SK-N-SH (cell line): ENCODE results near the gene PARD3B.

Experiments used
- CTCF ChIP-seq: fragments of 200-600 bp; sonication (generic); IDR thresholded peaks from 2 replicates; pipeline ENCODE4 v1.6.1; 2017; ENCODE audit warnings: antibody characterized with exemption, mild to moderate bottlenecking, moderate library complexity
- EP300 ChIP-seq, 2 experiments: IDR thresholded peaks; 2 replicates each; pipeline versions ENCODE4 v1.4.0 to v1.6.1; 2012; ENCODE audit warnings: borderline replicate concordance in 1 of 2, low read depth in 1 of 2, low read length in 1 of 2
- GABPA ChIP-seq: IDR thresholded peaks from 2 replicates; pipeline ENCODE4 v1.4.0; 2012; ENCODE audit warnings: low read depth, mild to moderate bottlenecking
- IRF3 ChIP-seq: fragments of 150-350 bp; IDR thresholded peaks from 2 replicates; pipeline ENCODE4 v1.6.1; 2016; ENCODE audit warnings: mild to moderate bottlenecking, low read depth, low read length
- MAX ChIP-seq: IDR thresholded peaks from 2 replicates; pipeline ENCODE4 v1.4.0; 2012; ENCODE audit warnings: low read depth
- PBX3 ChIP-seq: IDR thresholded peaks from 2 replicates; pipeline ENCODE4; 2012
- POLR2AphosphoS5 ChIP-seq: IDR thresholded peaks from 2 replicates; pipeline ENCODE4 v1.6.1; 2012; ENCODE audit warnings: low read depth, low read length
- TEAD4 ChIP-seq: IDR thresholded peaks from 2 replicates; pipeline ENCODE4 v1.4.0; 2012; ENCODE audit warnings: mild to moderate bottlenecking, borderline replicate concordance; ENCODE audit not compliant: insufficient read depth

GRCh38 chr2:204886713-204887112 is 341.4 kb downstream of the PARD3B start:
- TF ChIP-seq CTCF: no peak
- no peak for TF ChIP-seq EP300 (IDR thresholded peaks at IDR 0.05; ENCODE audit: borderline replicate concordance in 1 of 2, low read depth in 1 of 2, low read length in 1 of 2)
- no peak for TF ChIP-seq POLR2AphosphoS5
- TF ChIP-seq PBX3: no peak
- no peak for TF ChIP-seq GABPA
- TF ChIP-seq TEAD4: no peak
- no peak for TF ChIP-seq IRF3
- no peak for TF ChIP-seq MAX
